B cell (primary cell): ENCODE results near the gene SEMA4C. TPM values are rescaled to one million over a fixed set of nuclear protein-coding genes. Genes with fewer than 3 reads are reported as not detected.

ENCODE experiments used
- ATAC-seq: fragments of 200-7000 bp; cut with Tn5 transposase; one replicate; pipeline ENCODE4 v1.10.0; 2021; ENCODE audit warnings: low read depth, mild to moderate bottlenecking, moderate number of reproducible peaks, moderate library complexity
- CTCF ChIA-PET: fragments of 350-600 bp; sonication (Branson Sonifier 250); formaldehyde crosslinking; loops from one replicate; lab custom pipeline; 2021; ENCODE audit warnings: antibody characterized with exemption, inconsistent platforms; lab: Charles Lee
- POLR2A ChIA-PET: fragments of 350-600 bp; sonication (Branson Sonifier 250); formaldehyde crosslinking; loops from one replicate; lab custom pipeline; 2021; ENCODE audit warnings: antibody characterized with exemption; lab: Charles Lee
- DNase-seq: peaks from one replicate; pipeline ENCODE4 v3.0.0; 2013
- H2AFZ ChIP-seq: 2 replicates; pipeline ENCODE4 v1.6.1; 2012; ENCODE audit warnings: mild to moderate bottlenecking, low read depth, low read length; ENCODE audit not compliant: insufficient read depth, poor library complexity, severe bottlenecking
- H3K27ac ChIP-seq, 2 donors: 1 replicate in 1 of 2; 2 replicates in 1 of 2; pipeline ENCODE4 v1.5.1; 2012 to 2013; ENCODE audit warnings: low read length in 2 of 2, mild to moderate bottlenecking in 2 of 2, moderate library complexity in 1 of 2
- H3K27me3 ChIP-seq, 4 experiments: fragments of 200-600 bp in 1 of 4; sonication (generic) in 1 of 4; replicated peaks in 1 of 4; 1 replicate in 2 of 4; 2 replicates in 2 of 4; pipeline versions ENCODE4 v1.6.1 to v1.7.0; 2013 to 2016; ENCODE audit warnings: low read length in 3 of 4, mild to moderate bottlenecking in 2 of 4, mixed read lengths in 1 of 4, moderate library complexity in 1 of 4; ENCODE audit not compliant: insufficient read depth in 4 of 4, control insufficient read depth in 3 of 4; ENCODE audit errors: control extremely low read depth in 1 of 4
- H3K36me3 ChIP-seq, 2 experiments: replicated peaks in 1 of 2; 1 replicate in 1 of 2; 2 replicates in 1 of 2; pipeline versions ENCODE4 v1.6.1 to v1.7.1; 2013; ENCODE audit warnings: low read length in 1 of 2; ENCODE audit not compliant: insufficient read depth in 2 of 2, control insufficient read depth in 1 of 2; ENCODE audit errors: control extremely low read depth in 1 of 2, extremely low read depth in 1 of 2
- H3K4me1 ChIP-seq, 2 donors: fragments of 200-600 bp in 1 of 2; sonication (generic) in 1 of 2; 1 replicate in 1 of 2; 2 replicates in 1 of 2; pipeline versions ENCODE4 v1.5.1 to v1.6.1; 2013 to 2017; ENCODE audit warnings: low read length in 2 of 2; ENCODE audit not compliant: control insufficient read depth in 2 of 2, insufficient read depth in 2 of 2
- H3K4me2 ChIP-seq: replicated peaks from 2 replicates; pipeline ENCODE3; 2012; ENCODE audit warnings: mild to moderate bottlenecking, low read depth, low read length; ENCODE audit not compliant: poor library complexity, severe bottlenecking
- H3K4me3 ChIP-seq, 5 experiments: fragments of 200-600 bp in 1 of 5; sonication (generic) in 1 of 5; 1 replicate in 3 of 5; 2 replicates in 2 of 5; pipeline versions ENCODE4 v1.5.1 to v1.7.0; 2011 to 2016; ENCODE audit warnings: low read length in 4 of 5, mild to moderate bottlenecking in 4 of 5, low read depth in 2 of 5, control low read depth in 1 of 5, moderate library complexity in 1 of 5; ENCODE audit not compliant: insufficient read depth in 1 of 5; ENCODE audit errors: control extremely low read depth in 1 of 5, extremely low read depth in 1 of 5
- H3K79me2 ChIP-seq: fragments of 200-600 bp; sonication (generic); one replicate; pipeline ENCODE4 v1.6.0; 2016; ENCODE audit warnings: low read length; ENCODE audit not compliant: control insufficient read depth, insufficient read depth
- H3K9ac ChIP-seq: fragments of 200-600 bp; sonication (generic); 2 replicates; pipeline ENCODE4 v1.6.1; 2017; ENCODE audit warnings: mild to moderate bottlenecking, low read length, moderate library complexity
- H3K9me3 ChIP-seq, 3 donors: one replicate each; pipeline versions ENCODE4 v1.6.1 to v1.7.1; 2013; ENCODE audit warnings: low read length in 2 of 3; ENCODE audit not compliant: control insufficient read depth in 2 of 3, insufficient read depth in 1 of 3; ENCODE audit errors: control extremely low read depth in 1 of 3
- H4K20me1 ChIP-seq: 2 replicates; pipeline ENCODE4 v1.6.0; 2012; ENCODE audit warnings: mild to moderate bottlenecking, low read length; ENCODE audit not compliant: insufficient read depth, control insufficient read depth, poor library complexity, severe bottlenecking
- H3K27ac Mint-ChIP-seq: one replicate; pipeline ENCODE4 v1.8.0; 2021; ENCODE audit warnings: mixed read lengths
- H3K27me3 Mint-ChIP-seq: one replicate; pipeline ENCODE4 v1.8.0; 2021; ENCODE audit warnings: mixed read lengths
- H3K4me1 Mint-ChIP-seq: one replicate; pipeline ENCODE4 v1.8.0; 2021; ENCODE audit warnings: mixed read lengths
- H3K4me3 Mint-ChIP-seq: one replicate; pipeline ENCODE4 v1.8.0; 2021; ENCODE audit warnings: mixed read lengths
- H3K9me3 Mint-ChIP-seq: one replicate; pipeline ENCODE4 v1.8.0; 2022; ENCODE audit warnings: mixed read lengths; ENCODE audit not compliant: insufficient read depth
- CTCF ChIP-seq: fragments of 200-600 bp; IDR thresholded peaks from one replicate; pipeline ENCODE4 v1.8.0; 2022; ENCODE audit warnings: antibody characterized with exemption, mild to moderate bottlenecking
- EZH2 ChIP-seq: IDR thresholded peaks from 2 replicates; pipeline ENCODE4 v1.6.1; 2012; ENCODE audit warnings: borderline replicate concordance, low read depth, mild to moderate bottlenecking, moderate library complexity, low read length; ENCODE audit not compliant: insufficient read depth, poor library complexity, severe bottlenecking
- WGBS: methylation state at CpG from one replicate; pipeline ENCODE4 v1.1.5; 2013; ENCODE audit warnings: missing lambda C conversion rate; ENCODE audit not compliant: insufficient coverage; 5-methylcytosine and 5-hydroxymethylcytosine counted together
- intact Hi-C: fragments of 100-400 bp; cut with micrococcal nuclease; formaldehyde crosslinking; loops from one replicate; pipeline ENCODE4 v1.10.0; 2022
- polyA plus RNA-seq: library from polyadenylated mRNA; depleted of rRNA; stranded (reverse); fragments of >200 nt; gene quantifications from 2 replicates; pipeline ENCODE4 v1.2.3, GENCODE V29; 2012
- total RNA-seq, 2 donors: library from RNA; stranded (reverse); fragments of 120-200 nt in 1 of 2; gene quantifications; 1 replicate in 1 of 2; 2 replicates in 1 of 2; pipeline versions ENCODE4 v1.2.3 to v1.2.4, GENCODE V29; 2013 to 2022

The SEMA4C gene
- total and polyA plus RNA-seq, 2 donors (not counting 1 experiment from before 2014, with no cell fraction given) = 0.28 to 0.94 TPM

DNA sequence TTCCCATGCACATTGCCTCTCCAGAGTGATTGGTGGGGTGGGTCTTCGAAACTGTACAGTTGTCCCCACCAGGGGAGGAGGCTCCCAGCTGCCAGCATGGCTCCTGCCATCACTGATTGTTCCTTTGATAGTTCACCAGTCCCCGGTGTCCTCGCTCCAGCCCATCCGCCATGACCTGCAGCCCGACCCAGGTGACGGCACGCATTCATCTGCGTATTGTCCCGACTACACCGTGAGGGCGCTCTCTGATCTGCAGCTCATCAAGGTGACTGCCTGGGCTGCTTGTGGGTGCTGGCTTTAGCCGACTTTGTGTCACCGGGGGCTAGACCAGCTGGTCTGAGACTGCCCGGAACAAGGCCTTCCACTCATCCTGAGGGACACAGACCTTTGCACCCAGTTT, 41.4 kb downstream of the SEMA4C start:
- TF ChIP-seq EZH2 = no peak
- no peak for TF ChIP-seq CTCF
- intact Hi-C loops = no loop called here
- H3K9ac ChIP-seq = no peak overlapping the region

GRCh38 chr2:96826546-96827278, 43.2 kb downstream of the SEMA4C start:
- Histone ChIP-seq H3K4me1 (no peaks in the 10 kb centered on the region), H4K20me1 (peaks cover 44% of the 10 kb centered on the region), H3K4me2 (no peak overlapping the region), H3K27ac (no peak overlapping the region), H2AFZ (no peak overlapping the region), H3K79me2 (peaks cover 17% of the 10 kb centered on the region), H3K4me3 (no peak overlapping the region), H3K27me3 (no peaks in the 10 kb centered on the region), H3K9ac (no peak overlapping the region), H3K9me3 (no peaks in the 10 kb centered on the region), H3K36me3 (peaks cover 0 to 84% of the 10 kb centered on the region in 2 experiments)
- DNase-seq (no peak), ATAC-seq (no peak)
- CTCF ChIA-PET = interaction anchor here (1.2 kb wide), 1 partner anchor 17 kb away, joined by 4 read pairs; no protein-coding TSS in a partner anchor
- WGBS = 94% methylated on average over 18 of the region's 22 CpGs
- H3K27ac Mint-ChIP-seq = no peak overlapping the region
- POLR2A ChIA-PET = interaction anchor here (0.7 kb wide), 1 partner anchor 11 kb away, joined by 6 read pairs; the partner anchor contains the start of gene CNNM3
- no peak for TF ChIP-seq EZH2
- no peak for TF ChIP-seq CTCF
- H3K4me1 Mint-ChIP-seq = peaks cover 5% of the 10 kb centered on the region
- H3K9me3 Mint-ChIP-seq = no peaks in the 10 kb centered on the region
- H3K4me3 Mint-ChIP-seq = no peak overlapping the region
- intact Hi-C loops = no loop called here
- no peaks in the 10 kb centered on the region for H3K27me3 Mint-ChIP-seq

More for the DNA sequence above, 41.4 kb downstream of the SEMA4C start:
- WGBS = 97% methylated on average over 14 of the region's 14 CpGs
- ChIA-PET CTCF (no interaction called here), POLR2A (no interaction called here)
- Mint-ChIP-seq H3K4me3 (no peak overlapping the region), H3K4me1 (peaks cover 7% of the 10 kb centered on the region), H3K9me3 (no peaks in the 10 kb centered on the region), H3K27me3 (no peaks in the 10 kb centered on the region), H3K27ac (no peak overlapping the region)
- no peaks in the 10 kb centered on the region for H3K9me3 ChIP-seq
- no peaks in the 10 kb centered on the region for H3K27me3 ChIP-seq
- H3K27ac ChIP-seq = no peak overlapping the region
- H4K20me1 ChIP-seq = peaks cover 29% of the 10 kb centered on the region
- peaks cover 0 to 3% of the 10 kb centered on the region in 2 donors for H3K4me1 ChIP-seq
- H3K4me2 ChIP-seq = no peak overlapping the region
- no peak for ATAC-seq
- H3K79me2 ChIP-seq = peaks cover 3% of the 10 kb centered on the region
- DNase-seq = no peak
- H3K36me3 ChIP-seq = peaks cover 0 to 91% of the 10 kb centered on the region in 2 experiments
- no peak overlapping the region for H3K4me3 ChIP-seq
- no peak overlapping the region for H2AFZ ChIP-seq
